NCI-H2029 (cell line): ENCODE measurements around the gene FAHD2A.
A peak's percentile ranks its signal among the peaks of the same experiment; 100 is the strongest.
"Not testable (repeated sequence)": the region's sequence is repeated elsewhere in the genome, so short reads cannot be mapped to it uniquely, and the experiment has no call there.

Experiments used
- DNase-seq: peaks from one replicate; lab custom pipeline; 2025; lab: John Stamatoyannopoulos, UW

FAHD2A gene

DNA sequence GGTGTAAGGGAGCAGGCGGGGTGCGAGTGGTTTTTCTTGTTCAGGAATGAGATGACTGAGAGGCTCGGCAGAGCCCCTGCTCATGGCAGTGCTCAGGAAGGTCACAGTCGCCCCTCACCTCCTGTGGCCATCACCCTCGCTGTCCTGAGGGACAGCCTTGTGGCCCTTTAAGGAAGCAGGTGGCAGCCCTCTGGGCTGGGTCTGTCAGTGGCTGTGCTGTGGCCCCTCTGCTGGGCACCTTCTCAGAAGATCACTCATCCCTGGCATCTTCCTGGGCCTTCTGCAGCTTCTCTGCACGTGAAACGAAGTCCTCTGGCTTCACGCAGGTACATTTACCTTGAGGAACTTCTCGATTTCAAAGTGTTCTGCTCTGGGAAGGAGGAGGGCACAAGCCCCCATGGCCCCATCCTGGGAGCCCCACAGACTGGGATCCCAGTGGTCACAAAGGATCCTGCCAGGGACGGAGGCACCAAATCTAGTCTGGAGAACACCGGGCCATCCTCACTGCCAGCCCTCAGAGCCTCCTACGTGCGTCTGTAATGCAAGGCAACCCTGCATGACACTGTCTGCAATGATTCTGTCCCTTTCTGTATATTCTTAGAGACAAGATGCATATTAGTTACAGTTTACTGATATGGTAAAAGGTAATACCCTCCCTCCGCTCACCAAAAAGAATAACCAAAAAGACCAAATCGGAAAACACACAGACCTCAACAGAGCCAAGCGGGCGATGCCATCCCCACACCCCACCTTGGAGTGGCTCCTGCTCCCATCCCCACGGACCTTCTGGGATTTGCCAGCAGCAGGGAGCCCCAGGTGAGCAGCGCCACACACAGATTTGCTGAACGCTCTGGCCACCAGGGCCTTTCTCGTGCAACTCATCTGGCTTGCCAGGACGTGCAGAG is 25.9 kb upstream of the FAHD2A start:
- no peak for DNase-seq

DNA sequence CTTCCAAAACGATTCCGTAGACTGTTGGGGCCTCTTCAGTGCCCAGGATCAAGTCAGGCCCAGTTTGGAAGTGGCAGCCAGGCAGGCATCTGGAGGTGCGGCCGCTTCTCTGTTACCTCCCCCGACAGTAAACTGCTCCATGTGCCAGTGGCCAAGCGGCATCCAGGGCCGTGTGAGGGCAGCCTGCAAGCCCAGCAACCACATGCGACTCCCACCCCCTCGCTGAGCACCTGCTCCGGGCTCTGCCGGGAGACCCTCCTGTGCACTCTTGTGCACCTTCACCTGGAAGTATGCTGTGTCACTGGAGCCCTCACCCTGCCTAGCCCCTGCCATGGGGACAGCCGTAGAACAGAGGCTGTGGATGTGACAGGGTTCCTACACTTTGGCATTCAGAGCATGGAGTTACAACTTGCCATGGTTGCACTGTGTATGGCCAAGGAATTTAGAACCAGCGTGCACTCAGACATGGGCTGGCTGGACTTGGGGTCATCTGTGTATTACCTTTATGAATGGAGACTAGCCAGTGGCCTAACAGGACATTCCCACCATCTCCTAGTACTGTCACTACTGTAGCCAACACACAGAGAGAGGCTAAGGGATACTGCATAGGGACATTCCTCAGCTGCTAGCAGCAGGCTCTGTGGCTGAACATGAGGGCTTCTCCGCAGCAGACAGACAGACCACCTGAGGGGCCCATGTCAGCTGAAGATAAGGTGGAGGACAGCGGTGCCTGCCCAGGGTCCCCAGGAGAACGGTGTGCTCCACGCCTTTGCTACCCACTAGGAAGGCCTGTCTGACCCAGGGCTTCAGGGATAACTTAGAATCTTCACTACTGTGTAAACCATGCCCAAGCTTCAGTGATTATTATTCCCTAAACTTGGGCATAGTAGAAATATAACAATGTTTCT is 25.0 kb upstream of the FAHD2A start:
- DNase-seq, result no peak

DNA sequence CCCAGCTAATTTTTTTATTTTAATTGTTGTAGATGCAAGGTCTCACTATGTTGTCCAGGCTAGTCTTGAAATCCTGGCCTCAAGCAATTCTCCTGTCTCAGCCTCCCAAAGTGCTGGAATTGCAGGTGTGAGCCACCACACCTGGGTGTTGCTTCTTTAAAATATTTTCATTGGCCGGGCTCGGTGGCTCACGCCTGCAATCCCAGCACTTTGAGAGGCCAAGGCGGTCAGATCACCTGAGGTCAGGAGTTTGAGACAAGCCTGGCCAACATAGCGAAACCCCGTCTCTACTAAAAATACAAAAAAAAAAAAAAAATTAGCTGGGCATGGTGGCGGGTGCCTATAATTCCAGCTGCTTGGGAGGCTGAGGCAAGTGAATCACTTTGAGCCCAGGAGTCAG is 24.2 kb upstream of the FAHD2A start:
- DNase-seq, result not testable (repeated sequence)

DNA sequence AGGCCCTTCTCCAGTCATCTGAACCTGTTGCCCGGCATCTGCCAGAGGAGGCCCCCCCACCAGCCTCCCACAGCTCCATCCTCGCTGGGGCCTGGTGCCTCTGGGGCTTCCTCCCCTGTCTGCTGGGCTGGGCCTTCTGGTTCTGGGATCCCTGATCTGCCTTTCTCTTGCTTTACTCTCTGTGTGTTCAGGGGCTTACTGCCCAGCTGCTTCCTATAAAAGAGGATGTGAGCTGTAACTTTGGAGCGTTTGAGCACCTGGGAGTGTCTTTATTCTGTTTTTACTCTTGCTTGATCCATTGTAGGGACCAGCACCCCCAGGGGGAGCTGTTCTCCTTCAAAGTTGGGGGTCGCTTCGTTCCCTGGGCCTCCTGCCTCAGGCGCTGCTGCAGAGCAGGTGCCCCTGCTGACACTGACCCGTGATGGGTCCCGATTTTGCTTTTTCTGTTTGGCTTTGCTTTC is 23.1 kb upstream of the FAHD2A start:
- no peak for DNase-seq

DNA sequence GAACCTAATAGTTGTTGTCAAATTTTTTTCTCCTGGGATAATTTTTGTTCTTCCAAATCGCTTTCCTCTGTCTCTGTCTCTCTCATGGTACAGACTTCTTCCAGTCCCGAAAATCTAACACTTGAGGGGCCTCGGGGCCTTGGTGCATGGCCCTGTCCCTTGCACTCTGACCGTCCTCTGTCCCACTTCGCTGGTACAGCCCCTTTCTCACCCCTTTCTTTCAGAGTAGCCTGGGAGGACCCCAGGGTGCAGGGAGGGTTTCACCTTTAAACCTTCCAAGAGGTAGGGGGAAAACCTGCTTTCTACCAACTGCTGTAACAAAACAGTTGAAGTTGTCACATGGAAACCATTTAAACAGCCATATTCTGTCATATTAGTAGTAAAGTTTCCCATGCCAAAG is 22.2 kb upstream of the FAHD2A start:
- no peak for DNase-seq

DNA sequence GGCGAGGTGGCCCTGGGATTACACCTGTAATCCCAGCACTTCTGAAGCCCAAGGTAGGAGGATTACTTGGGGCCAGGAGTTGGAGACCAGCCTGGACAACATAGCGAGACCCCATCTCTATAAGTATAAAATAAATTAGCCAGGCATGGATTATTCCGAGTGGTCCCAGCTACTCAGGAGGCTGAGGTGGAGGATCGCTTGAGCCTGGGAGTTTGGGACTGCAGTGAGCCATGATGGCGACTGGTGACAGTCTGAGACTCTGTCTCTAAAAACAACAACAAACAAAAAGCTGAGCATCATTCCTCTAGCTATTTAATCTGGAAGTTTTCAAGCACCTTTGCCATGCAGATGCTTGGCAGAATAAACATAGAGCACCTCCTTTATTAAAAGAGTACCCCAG is 21.8 kb upstream of the FAHD2A start:
- no peak for DNase-seq

DNA sequence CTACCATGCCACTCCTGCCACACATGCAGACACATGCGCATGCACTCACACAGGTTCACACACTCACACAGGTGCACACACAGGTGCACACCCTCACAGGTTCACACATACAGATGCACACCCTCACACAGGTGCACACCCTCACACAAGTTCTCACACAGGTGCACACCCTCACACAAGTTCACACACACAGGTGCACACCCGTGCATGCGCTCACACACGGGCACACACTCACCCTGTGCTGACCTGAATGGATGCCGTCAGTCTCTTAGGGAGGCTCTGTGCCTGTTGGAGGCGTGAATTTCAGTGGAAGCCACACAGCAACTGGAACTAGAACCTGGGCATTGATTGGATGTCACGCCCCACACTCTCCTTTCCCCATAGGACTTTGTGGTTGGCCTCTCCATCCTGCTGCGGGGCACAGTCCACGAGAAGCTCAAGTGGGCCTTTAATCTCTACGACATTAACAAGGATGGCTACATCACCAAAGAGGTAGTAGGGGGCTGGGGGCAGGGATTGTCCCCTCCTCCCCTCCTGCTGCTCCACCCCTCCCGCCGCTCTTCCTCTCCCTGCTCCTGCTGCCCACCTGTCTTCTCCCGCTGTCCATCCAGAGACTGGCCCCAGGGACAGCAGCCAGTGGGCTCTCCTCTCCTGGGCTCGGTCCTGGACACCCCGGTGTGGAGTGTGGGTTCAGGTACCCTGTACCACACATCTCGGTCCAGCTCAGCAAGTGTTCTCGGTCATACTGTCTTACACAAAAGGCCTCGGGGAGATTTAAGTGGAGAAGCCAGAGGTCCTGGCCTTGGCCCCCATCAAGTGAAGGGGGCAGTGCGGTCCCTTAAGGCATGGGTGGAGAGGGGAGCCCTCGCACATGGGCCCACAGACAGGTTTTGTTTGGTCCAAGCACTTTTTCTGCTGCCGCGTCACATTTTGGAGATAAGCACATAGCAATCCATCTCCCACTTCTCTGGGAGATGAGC is 21.0 kb upstream of the FAHD2A start:
- no peak for DNase-seq

DNA sequence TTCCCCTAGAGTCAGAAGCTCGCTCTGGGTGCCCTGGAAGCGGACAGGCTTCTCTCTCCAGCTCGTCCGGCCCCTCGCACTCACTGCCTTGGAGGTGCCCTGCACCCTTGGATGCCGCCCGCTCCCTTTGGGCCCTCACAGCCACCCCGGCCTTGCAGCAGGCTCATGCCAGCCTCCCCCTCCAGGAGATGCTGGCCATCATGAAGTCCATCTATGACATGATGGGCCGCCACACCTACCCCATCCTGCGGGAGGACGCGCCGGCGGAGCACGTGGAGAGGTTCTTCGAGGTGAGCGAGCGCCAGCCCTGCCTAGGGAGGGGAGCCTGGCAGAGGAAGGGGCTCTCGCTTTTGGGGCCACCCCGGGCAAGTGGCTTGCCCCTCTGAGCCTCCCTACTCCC is 20.3 kb upstream of the FAHD2A start:
- no peak for DNase-seq

DNA sequence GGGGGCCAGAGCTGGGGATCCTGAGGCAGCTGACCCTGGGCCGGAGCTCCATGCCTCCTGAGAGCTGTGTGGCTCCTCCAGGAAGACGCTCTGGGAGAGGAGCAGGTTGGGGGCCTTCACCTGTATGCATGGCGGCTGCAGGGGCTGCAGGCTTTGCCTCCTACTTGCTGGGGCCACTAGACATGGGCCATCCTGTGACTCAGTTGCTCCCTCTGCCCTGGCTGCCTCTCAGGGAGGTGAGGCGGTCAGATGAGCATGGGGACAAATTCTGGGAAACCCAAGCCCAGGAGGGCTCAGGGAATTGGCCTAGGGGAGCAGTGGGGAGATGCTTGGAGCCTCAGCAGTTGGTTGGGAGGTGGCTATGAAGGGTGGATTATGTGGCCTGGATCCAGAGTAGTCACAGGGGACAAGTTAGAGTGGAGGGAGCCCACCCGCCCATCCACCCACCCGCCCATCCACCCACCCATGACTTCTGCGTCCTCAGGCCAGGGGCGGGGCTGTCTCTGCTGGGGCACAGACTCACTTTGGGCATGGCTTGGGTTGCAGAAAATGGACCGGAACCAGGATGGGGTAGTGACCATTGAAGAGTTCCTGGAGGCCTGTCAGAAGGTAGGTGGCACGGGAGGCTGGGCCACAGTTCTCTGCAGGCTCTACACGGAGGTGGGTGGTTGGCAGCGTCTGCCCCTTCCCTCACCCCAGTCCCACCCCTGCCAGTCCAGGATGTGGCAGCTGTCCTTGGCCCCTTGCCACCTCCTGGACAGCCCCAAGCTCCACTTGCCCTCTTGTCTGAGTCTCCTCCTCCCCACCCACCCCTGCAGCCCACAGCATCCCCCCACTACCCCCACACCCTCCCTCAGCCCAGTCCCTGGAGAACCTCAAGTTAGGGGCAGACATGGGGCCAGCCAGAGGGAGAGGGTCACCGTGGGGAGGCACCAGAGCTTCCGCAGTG is 19.5 kb upstream of the FAHD2A start:
- no peak for DNase-seq

DNA sequence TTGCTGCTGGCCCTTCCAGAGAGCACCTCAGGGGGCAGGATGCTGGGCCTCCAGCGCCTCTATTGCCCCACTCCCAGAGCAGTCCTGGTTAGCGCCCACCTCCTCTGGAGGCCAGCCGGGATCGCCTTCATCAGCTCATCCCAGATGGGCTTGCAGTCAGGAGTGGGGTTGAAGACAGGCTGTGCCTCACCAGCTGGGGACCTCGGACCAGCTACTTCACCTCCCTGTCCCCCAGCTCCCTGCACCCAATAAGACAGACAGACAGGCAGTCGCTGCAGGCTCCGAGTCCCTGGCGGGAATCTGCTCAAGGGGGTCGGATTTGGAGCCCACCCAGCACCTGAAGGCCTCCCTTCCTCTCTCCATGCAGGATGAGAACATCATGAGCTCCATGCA is 18.9 kb upstream of the FAHD2A start:
- no peak for DNase-seq

DNA sequence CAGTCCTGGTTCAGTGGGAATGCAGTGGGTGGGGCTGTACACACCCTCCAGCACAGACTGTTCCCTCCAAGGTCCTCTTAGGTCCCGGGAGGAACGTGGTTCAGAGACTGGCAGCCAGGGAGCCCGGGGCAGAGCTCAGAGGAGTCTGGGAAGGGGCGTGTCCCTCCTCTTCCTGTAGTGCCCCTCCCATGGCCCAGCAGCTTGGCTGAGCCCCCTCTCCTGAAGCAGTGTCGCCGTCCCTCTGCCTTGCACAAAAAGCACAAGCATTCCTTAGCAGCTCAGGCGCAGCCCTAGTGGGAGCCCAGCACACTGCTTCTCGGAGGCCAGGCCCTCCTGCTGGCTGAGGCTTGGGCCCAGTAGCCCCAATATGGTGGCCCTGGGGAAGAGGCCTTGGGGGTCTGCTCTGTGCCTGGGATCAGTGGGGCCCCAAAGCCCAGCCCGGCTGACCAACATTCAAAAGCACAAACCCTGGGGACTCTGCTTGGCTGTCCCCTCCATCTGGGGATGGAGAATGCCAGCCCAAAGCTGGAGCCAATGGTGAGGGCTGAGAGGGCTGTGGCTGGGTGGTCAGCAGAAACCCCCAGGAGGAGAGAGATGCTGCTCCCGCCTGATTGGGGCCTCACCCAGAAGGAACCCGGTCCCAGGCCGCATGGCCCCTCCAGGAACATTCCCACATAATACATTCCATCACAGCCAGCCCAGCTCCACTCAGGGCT is 17.5 kb upstream of the FAHD2A start:
- no peak for DNase-seq

DNA sequence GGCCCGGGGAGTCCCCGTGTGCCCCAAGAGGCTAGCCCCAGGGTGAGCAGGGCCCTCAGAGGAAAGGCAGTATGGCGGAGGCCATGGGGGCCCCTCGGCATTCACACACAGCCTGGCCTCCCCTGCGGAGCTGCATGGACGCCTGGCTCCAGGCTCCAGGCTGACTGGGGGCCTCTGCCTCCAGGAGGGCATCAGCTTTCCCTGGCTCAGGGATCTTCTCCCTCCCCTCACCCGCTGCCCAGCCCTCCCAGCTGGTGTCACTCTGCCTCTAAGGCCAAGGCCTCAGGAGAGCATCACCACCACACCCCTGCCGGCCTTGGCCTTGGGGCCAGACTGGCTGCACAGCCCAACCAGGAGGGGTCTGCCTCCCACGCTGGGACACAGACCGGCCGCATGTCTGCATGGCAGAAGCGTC is 16.9 kb upstream of the FAHD2A start:
- DNase-seq, result no peak

DNA sequence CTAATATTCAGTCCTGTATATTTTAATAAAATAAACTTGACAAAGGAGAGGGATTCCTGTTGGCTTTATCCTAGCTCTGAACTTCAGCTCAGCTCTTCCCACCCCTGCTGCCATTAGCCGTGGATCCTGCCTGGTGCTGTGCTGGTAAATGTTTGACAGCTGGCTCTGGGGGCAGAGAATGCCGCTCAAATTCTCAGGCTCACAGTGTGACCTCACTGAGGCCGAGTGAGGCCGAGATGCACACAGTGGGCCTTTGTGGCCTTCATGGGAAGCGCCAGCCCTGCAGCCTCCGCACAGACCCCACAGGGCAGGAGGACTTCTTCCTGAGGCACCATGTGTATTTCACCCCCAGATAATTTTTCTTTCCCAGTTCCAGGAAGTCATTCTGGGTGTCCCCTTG is 16.5 kb upstream of the FAHD2A start:
- DNase-seq, result no peak

DNA sequence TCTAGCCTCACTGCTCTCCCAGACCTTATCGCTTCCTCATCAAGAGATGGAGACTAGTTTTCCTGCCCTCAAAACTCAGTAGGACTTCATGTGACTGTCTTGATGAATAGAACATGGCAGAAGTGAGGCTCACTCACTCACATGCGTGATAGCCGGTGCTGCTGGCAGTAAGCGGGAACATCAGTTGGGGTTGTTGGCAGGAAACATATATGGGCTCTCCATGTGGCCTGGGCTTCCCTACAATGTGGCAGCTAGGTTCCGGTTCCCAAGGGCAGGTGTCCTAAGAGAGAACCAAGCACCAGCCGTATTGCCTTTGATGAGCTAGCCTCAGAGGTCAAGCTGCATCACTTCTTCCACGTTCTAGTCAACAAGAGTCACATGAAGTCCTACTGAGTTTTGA is 15.2 kb upstream of the FAHD2A start:
- no peak for DNase-seq

DNA sequence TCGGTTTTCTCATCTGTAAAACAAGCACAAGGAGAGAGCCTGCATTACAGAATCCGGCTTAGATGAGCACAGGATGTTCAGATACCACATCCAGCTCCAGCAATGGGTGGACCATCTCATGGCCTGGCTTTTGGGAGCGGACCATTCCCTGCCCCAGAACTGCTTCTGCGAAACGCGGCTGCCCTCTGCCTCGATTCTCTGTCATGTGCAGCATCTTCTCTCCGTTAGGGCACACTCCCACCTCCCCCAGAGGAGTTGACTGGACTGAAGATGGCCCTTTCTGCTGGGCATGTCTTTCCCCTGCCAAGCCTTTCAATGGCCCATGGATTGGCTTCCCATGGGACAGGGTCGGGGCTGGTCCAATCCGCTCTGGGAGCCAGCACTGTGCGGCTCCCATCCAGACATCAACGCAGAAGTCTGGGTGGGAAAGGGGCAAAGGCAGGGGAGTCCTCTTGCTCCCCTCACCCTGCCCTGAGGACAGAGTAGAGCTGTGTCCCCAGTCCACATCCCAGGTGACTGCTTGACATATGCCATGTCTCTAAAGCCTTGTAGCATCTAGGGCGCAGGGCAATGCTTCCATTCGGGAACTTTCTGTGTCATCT is 14.3 kb upstream of the FAHD2A start:
- no peak for DNase-seq

DNA sequence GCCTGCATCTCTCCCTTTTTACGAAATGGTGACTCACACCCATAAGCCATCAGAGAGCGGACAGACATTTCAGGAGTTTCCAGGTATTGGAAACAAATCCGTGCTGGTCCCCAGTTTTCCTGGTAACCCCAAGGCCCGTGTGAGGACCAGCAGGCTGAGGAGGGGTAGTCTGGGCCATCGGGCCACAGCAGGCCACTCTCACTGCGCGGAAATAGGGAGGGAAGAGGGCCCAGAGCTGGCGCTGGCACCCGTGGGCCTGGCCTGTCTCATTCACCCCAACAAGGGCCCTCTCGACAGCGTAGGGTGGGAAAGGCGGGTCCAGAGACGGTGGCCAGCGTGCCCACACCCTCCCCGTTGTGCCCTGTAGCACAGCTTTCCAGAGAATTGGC is 13.7 kb upstream of the FAHD2A start:
- DNase-seq, result no peak

DNA sequence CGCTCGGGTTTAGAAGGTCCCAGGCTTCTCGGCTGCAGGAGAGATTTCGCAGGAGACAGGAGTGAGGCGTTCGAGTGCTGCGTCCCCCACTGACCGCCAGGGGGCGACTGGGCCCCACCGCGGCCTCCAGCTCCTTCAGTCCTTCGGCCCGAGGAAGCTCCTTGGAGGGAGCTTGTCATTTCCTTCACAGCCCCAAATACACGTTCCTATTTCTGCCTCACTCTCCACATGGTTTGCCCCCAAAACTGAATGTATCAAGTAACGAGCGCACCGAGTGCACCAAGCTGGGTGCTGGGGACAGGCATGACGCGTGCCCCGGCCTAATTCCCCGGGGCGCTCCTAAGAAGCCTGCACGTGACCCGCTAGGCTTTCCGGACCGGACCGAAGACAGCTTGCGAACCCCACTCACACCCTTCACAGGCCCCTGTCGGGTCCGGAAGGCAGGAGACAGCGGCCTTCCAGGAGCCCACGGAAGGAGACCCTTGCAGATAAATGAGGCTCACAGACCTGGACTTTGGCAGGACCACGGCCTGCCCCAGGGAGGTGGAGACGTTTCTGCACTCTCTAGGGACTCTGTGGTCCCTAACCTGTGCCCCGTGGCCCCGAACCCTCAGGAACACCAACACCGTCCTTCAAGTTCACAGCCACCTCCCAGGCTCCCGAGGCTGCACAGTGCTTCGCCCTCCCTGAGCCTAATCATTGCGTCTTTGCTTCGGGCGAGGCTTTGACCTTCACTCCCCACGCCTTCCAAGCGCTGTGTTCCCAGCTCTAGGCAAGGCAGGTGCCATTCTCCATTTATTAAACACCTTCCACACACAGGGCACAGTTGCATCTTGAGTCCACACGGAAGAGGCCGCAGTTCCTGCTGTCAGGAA is 13.0 kb upstream of the FAHD2A start:
- peak; percentile 1 for DNase-seq

DNA sequence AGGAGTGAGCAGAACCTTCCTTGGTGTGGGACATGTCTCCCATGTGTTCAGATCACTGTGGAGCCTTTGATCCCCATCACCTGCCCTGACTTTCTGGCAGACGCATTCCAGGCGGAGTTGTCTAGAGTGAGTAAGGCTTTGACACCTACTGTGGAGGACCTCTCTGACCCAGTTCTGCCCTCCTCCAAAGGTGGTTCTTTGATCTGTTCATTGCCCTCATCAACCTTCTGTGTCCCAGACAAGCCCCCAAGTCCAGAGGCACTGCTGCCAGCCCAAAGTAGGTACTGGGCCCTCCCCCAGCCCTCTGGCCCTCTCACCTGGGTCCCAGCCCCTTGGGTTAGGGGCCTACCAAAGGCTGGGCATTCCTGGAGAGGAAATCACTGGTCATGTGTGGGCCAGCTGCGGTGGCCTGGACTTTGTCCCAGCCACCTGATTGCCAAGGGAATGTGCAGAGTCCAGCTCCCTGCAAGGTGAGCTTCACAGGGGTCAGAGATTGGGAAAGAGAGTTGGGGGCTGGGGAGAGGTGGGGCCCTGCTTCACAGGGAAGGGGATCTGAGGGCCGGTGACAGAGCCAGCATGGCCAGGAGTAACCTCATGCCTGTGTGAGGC is 12.1 kb upstream of the FAHD2A start:
- DNase-seq, result no peak
